GM23338 (cell line): Measurements from ENCODE around the gene VGLL4.

Experiments
- CTCF ChIP-seq, 2 experiments: fragments of 200-600 bp in 1 of 2; sonication (generic) in 1 of 2; conservative IDR thresholded peaks; 2 replicates each; pipeline versions ENCODE4 v1.5.1 to v1.6.1; 2016 to 2017; ENCODE audit warnings: antibody characterized with exemption in 2 of 2, low read depth in 2 of 2, mild to moderate bottlenecking in 2 of 2, moderate library complexity in 1 of 2
- EZH2 ChIP-seq: fragments of 200-600 bp; sonication (generic); IDR thresholded peaks from one replicate; pipeline ENCODE4 v1.8.0; 2017; ENCODE audit warnings: antibody characterized with exemption, mild to moderate bottlenecking, low read depth; ENCODE audit not compliant: unreplicated experiment

- no peak for TF ChIP-seq EZH2
- no peak for TF ChIP-seq CTCF (conservative IDR thresholded peaks at IDR 0.05; ENCODE audit: low read depth in 2 of 2)
Measured at GRCh38 chr3:11642431-11643191, 1.1 kb downstream of the VGLL4 start.
